ENCODE data around the gene RWDD3.

Gene RWDD3, protein sequence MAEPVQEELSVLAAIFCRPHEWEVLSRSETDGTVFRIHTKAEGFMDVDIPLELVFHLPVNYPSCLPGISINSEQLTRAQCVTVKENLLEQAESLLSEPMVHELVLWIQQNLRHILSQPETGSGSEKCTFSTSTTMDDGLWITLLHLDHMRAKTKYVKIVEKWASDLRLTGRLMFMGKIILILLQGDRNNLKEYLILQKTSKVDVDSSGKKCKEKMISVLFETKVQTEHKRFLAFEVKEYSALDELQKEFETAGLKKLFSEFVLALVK

DNA sequence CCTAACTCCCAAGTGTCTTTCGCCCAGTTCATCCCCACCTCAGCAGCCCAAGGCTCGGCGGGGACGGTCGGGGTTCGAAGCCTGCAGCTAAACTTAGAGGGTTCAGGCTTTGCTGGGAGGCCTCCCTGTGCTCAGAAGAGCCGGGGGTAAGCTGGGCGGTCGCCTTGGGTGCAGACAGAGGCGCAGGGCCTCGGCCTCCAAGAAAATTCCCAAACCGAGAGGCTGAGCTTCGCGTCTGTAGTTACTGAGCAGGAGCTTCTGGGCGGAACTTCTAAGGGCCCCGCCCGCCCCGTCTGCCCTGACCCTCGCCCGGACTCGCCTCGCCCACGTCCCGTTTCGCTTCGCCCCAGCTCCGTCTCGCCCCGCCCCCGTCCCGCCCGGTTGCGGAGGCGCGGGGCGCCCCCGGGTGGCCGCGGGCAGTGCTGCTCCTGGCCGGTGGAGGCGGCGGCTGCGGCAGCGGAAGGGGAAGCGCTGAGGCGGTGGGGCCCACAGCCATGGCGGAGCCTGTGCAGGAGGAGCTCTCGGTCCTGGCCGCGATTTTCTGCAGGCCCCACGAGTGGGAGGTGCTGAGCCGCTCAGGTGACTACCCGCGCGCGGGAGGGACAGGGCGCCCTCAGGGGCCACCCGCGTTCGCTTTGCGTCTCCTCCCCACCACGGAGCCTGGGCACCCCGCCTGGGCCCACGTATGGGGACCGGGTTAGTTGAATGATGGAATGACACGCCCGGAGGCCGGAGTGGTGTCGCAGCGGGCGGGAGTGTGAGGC is at the start of gene RWDD3:
TSS of gene RWDD3 (plus strand) at position 474 of the 764 bp plus-strand sequence. CDS start at position 495, 21 bp downstream.
- DNase-seq (ENCODE audit: low read depth): peak; percentile 93

DNA sequence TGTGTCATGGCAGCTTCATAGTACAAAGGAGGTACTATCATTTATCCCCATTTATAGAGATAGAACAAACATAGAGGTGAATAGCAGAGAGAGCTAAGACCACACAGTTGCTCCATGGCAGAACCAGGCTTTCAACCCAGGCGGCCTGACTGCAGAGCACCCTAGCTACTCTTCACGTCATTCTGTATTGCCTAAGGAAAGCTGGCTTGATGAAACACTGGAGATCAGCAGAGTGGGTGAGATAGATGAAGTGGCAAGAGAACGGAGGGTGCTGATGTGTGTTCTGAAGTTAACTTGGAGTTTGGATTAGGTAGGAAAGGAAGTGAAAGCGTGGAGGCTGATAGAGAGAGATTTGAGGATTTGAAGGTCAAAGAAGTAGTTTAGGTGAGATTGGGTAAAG is 47.9 kb upstream of the RWDD3 start:
- DNase-seq (ENCODE audit: low read depth): no peak

DNA sequence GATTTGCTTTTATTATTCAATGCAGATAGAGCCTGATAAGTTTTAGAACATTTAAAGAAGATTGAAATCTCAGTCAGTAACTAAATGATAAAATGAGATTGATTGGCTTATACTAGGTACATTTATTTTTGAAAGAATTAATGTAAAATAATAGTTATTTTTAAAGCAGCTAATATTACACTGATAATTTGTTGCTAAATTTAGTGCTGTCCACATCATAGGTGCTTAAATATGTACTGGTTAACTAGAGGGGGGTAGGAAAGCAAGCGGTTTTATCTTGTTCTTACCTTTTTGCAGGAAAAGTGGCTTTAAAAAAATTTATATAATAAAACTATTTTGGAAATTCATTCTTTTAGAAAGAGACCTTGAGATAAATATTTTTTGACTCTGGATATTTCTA is 40.4 kb upstream of the RWDD3 start:
- no peak for DNase-seq (ENCODE audit: low read depth)

DNA sequence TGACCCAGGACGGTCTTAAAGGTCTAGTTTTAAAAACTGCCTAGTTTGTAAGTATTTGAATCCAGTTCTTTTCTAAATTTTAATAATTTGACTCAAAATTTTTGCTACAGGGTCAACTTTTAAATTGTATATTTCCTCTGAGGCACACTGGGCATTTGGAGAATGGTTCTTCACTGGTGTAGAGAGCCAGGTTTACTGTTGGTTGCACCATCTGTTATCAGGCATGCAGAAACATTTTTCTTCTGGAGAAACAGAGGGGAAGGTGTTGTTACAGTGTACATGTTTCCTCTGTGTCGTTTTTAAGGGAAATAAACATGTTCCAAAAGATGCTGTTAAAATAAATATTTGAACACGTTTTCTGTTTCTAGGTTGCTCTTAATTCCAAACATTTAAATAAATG is 39.0 kb upstream of the RWDD3 start:
- DNase-seq (ENCODE audit: low read depth): no peak

DNA sequence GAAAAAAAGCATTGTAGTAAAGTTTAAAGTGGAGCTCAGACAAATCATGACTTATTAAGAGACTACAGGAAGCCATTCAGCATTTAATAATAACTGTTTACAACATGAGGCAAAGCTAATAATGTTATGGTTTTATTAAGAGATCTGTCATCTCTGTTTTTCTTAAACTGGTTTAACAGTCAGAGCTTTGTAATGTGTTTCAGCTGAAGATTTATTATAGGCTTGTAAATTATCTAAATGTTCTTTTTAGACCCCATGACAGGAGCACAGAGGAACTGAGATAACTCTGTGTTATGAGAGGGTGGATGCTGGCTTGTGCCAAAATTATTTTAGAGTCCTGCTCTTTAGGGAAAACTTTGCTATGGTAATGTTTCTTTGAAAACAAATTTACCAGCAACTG is 38.0 kb upstream of the RWDD3 start:
- DNase-seq (ENCODE audit: low read depth): no peak

DNA sequence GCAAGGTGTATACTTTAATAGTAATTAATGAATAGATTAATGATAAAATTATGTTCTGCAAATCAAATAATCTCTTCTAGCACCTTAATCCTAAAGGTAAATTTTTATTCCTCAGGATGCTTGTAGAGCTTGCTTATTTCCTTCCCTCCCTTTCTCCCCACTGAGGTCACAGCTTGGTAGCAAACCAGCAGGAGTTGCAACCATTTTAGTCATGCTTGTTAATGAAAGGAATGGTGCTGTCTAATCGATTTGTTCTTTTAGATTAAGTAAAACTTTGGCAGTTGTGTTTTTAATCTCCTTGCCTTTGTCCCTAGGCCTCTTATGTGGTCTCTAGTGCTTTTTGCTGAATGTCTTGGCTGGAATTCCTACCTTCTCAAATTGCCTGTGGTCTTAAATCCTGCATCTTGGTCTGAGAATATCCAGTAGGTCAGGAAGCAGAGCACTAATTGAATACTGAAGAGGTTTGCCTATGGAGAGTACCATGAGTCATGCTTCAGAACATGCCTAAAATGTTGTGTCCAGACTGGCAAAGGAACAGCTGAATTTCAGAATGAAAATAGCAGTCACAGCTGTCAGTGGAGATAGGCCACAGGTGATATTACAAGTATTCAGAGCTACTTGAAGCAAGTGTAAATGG is 36.3 kb upstream of the RWDD3 start:
- DNase-seq (ENCODE audit: low read depth): no peak

DNA sequence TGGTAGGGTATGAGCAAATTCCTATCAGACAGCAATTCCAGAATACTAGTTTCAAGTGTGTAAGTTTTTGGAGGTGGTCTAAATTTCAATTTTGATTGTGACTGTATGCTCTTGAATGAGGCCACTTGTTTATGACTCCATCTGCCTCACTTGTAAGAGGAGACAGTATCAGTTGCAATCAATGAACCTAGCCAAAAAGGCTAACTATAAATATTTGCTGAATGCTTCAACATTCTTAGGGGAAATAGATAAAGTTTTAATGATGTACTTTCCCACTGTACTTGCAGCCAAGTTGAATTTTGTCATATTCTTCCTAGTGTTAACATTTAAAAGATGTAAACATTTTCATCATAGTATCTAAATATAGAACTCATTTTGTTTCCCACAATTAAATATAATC is 32.1 kb upstream of the RWDD3 start:
- DNase-seq (ENCODE audit: low read depth): no peak

DNA sequence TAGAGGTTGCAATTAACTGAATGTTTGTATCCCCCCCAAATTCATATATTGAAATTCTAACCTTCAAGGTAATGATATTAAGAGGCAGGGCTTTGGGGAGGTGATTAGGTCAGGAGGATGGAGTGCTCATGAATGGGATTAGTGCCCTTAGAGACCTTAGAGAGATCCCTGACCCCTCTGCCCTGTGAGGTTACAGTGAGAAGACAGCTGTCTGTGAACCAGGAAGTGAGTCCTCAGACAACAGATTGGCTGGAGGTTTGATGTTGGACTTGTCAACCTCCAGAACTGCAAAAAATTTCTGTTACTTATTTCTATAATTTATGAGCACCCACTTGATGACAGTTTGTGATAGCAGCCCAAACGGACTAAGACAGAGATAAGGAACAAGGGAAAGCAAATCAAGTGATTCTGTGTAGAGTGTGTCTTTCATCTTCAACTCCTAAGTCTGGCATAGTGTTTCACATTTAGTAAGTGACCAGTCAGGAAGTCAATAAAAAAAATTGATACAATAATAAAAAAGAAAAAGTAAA is 30.0 kb upstream of the RWDD3 start:
- DNase-seq (ENCODE audit: low read depth): no peak

DNA sequence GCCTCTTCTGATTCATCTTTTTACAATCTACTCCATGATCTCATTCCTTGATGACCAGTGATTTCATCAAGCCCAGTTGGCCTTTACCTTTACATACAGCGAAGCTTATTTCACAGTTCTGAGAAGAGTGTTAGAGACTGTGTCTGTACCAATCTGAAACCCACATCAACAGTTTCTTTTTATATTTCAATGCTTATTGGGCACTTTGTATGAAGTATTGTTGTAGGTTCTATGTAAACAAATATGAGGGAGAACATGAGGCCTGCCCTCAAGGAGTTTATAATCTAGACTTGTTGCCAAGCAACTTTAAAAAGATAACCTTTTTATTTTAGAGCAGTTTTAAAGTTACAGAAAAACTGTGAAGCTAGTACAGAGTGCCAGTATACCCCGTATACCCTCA is 27.5 kb upstream of the RWDD3 start:
- no peak for DNase-seq (ENCODE audit: low read depth)

DNA sequence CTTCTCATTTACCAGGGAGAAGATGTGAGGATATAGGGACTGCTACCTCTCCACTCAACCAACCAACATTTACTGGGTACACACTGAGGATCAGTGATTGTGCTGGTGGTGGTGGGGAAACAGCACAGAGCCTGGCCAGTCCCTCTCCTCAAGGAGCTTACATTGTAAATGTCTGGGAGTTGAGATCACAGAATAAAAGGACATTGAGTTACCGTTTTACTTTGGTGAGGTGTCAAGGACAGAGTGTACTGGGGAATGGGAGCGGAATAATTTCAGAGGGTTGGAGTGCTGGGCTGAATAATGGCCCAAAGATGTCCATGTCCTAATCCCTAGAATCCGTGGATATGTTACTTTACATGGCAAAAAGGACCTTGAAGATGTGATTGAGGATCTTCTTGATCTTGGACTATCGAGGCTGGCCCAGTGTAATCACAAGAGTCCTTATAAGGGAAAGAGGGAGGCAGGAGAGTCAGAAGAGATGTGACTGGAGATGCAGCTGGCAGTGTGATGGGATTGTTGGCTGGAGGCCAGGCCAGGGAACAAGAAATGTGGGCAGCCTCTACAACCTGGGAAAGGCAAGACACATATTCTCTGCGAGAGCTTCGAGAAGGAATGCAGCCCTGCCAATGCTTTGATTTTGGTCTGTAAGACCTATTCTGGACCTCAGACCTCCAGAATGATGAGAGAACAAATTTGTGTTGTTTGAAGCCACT is 26.6 kb upstream of the RWDD3 start:
- no peak for DNase-seq (ENCODE audit: low read depth)

DNA sequence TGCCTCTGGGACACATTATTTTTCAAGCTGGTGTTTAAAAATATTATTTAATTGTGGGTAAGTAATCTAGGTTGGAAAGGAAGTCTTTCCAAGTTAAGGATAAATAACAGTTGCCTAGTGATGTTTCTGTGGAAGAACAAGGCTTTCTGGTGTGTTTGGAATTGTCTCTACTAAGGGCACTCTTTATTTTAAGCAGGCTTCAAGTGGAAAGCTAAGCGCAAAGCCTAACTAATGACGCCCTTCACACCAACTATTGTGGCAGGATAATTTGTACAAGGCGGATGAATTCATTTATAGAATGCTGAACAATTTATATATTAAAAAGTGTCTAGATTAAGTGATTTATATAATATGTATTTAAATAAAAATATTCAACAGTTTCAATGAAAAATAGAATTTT is 25.1 kb upstream of the RWDD3 start:
- no peak for DNase-seq (ENCODE audit: low read depth)

DNA sequence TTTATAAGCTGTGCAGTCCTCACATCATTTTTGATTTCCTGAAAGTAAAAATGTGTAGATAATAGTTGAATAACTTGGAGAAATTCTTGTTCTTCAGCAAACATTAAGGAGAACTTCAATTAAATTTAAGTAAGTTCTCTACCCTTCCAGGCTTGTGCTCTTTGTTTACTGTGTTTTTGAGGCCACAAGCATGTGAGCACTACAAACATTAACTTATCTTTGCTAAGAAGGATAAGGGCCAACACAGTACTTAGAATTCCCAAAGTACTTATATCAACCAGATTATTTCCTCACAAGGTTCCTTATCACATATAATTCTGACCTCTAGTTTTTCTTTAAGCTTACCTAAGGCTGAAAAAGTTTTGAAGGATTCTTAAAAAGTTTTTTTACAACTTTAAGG is 24.7 kb upstream of the RWDD3 start:
- no peak for DNase-seq (ENCODE audit: low read depth)

DNA sequence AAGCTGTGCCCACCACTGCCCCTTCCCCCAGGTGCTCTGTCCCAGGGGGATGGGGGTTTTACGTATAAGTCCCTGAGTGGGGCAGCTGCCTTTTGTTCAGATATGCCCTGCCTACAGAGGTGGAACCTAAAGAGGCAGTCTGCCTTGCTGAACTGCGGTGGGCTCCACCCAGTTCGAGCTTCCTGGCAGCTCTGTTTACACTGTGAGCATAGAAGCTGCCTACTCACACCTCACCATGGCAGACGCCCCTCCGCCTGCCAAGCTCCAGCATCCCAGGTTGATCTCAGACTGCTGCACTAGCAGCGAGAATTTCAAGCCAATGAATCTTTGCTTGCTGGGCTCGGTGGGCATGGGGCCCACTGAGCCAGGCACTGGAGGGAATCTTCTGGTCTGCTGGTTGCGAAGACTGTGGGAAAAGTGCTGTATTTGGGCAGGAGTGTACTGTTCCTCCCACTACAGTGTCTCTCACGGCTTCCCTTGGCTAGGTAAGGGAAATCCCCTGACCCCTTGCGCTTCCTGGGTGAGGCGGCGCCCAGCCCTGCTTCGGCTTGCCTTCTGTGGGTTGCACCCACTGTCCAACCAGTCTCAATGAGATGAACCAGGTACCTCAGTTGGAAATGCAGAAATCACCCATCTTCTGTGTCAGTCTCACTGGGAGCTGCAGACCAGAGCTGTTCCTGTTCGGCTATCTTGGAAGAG is 17.6 kb upstream of the RWDD3 start:
- DNase-seq (ENCODE audit: low read depth): no peak

DNA sequence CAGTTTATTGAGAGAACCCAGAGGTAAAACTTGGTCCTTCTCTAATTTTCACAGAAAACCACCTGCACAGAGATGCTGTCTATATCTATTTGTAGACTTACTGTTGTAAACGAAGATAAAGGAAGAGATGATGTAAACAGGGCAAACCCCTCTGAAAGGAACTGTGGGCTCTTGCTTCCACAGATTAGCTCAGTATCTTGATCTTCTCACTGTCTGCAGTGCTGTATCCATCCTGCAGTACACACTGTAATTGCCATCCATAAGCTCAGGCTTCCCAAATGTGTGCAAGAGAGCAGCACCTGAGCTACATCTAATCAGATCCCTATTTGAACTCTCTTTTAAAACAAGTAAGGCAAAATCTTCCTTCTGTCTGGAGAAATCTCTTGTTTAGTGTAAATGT is 16.6 kb upstream of the RWDD3 start:
- no peak for DNase-seq (ENCODE audit: low read depth)

DNA sequence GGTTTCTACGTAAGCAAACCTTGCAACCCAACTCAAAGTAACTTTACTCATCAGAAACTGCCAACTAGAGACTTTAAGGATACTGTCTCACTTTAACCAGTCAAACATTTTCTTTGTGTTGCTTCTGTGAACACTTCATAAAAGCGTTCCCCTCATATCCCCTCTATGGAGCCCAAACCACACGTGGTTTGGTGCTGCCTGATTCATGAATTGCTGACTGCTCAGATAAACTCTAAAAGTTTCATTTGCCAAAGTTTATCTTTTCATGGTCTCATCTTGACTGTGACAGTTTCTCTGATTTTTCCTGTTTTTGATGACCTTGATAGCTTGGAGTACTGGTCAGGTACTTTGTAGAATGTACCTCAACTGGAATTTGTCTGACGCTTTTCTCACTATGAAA is 14.6 kb upstream of the RWDD3 start:
- no peak for DNase-seq (ENCODE audit: low read depth)

DNA sequence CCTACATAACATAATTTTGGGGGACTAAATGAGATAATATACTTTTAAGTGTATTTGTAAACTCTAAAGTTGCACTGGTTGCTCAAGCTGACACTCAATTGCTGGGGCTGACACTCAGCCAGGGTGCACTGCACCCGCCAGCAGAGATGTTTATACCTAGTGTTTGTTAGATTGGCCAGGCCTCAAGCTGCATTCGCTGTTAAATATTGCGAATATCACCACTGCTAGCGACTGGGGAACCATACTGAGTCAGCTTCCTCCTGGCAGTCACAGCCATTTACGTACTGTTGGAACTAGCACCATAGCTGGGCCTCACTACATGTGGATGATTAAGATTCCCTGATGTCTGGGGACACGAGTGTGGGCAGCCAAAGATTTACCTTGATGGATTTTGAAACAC is 12.7 kb upstream of the RWDD3 start:
- no peak for DNase-seq (ENCODE audit: low read depth)

DNA sequence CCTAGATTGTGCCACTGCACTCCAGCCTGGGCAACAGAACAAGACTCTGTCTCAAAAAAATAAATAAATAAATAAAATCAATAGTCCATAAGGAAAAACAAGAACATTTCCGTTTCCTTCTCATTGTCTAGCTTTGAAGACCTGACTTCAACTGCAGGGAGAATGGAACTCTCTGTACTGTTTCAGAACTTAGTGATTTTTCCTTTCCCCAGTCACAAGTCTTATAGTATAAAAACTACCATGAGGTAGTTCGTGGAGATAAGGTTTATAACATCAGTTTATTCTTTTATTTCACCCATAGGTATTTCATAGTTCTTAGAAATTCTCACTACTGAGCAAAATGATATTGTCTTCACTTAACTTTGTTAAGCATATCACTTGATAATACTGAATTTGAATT is 11.4 kb upstream of the RWDD3 start:
- no peak for DNase-seq (ENCODE audit: low read depth)

DNA sequence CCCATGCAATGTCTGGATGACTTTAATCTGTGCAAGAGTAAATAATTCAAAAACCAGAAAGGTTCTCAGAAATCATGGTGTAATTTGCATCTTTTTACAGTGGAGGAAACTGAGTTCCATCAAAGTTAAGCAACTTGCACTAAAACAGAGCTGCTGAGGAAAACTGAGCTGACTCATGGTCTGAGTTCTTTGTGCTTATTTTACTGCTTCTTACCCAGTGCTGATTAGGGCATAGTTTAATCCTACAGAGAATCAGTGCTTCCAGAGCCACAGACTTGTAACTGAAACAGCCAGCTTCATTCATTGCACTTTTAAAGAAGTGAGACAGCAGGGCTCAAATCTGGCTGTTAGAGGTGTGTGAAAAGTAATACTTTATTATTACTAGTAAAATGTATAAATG is 10.9 kb upstream of the RWDD3 start:
- no peak for DNase-seq (ENCODE audit: low read depth)

DNA sequence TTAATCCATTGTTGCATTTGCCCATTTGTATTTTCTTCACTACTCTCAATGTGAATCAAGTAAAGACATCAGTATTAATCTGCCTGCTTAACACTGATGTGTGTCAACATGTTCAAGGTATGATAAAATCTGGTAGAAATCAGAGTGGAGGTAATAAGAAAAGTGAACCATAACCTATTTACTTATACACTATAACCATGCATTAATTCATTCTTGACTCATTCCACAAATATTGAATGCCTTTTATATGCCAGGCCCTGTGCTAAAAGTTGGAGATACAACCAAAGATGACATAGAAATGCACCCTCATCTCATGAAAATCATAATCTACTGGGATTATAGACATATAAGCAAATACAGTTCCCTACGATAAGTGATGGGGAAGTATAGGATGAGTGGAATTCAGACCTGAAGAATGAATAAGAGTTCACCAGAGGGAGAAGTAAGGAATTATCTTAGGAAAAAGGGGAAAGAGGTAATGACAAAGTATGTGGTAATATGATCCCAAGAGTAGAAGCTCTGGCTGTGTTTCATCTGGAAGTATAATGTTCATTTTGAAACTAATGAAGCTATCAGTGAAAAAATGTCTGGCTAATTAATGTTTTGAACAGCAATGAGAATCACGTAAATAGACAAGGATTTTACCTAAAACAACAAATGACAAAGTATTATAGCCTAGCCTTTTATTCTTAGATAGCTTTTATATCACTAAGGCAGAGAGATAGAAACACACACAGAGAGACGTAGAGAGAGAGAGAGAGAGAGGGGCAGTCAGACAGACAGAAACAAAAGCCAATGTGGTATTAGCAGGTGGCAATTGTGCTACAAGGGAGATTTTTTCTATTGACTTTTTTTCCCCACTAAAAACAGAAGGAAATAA is 7.0 kb upstream of the RWDD3 start:
- no peak for DNase-seq (ENCODE audit: low read depth)

DNA sequence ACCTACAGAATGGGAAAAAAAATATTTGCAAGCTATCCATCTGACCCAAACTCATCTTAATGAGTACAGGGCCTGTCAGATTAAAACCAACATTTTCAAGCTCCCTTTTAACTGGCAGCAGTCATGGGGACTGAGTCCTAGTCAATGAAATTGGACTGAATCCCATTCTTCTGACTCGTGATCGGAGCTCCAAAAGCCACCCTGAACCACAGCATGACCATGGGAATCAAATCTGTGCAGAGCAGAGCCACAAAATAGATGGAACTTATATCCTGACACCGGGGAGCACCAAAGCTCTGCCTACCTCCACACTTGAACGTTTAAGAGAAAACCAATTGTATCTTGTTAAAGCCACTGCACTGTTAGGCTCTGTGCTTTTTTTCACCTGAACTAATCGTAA is 5.0 kb upstream of the RWDD3 start:
- DNase-seq (ENCODE audit: low read depth): no peak

DNA sequence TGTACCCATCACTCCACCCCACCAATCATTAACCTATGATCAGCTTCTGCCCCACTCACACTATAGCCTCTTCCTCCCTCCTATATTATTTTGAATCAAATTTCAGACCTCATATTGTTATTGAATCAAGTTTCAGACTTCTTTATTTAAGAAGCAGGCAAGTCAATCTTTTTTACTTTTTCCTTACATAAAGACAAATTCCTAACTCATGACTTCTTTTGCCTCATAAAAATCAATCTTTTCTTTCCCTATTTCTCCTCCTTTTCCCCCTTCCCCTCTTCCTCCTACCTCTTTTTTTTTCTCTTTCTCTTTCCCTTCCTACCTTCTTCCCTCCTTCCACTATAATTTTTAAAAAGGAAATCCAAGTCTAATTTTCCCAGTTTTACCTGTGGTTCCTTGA is 4.3 kb upstream of the RWDD3 start:
- DNase-seq (ENCODE audit: low read depth): no peak

Data from stimulated activated CD4-positive, alpha-beta T cell treated with anti-CD3 and anti-CD28 coated beads, Interleukin-2, amount 100 ng/mL, for 4 hours (primary cell).